Measurements from ENCODE around the gene BARX2.

The BARX2 gene

GRCh38 chr11:129352676-129353075 is 23.0 kb upstream of the BARX2 start:
- Histone ChIP-seq H3K9me3 (ENCODE audit: severe bottlenecking) (no peaks in the 10 kb centered on the region), H3K36me3 (ENCODE audit: low read depth) (no peaks in the 10 kb centered on the region), H3K4me3 (ENCODE audit: severe bottlenecking) (no peak overlapping the region), H3K27ac (ENCODE audit: poor library complexity, severe bottlenecking) (no peak overlapping the region), H3K27me3 (ENCODE audit: insufficient read depth, poor library complexity, severe bottlenecking) (no peaks in the 10 kb centered on the region), H3K4me1 (ENCODE audit: insufficient read depth, poor library complexity, severe bottlenecking) (no peaks in the 10 kb centered on the region)
- TF ChIP-seq CTCF (IDR thresholded peaks at IDR 0.05; ENCODE audit: poor library complexity, severe bottlenecking): no peak
- DNase-seq (ENCODE audit: low spot score) (no peak), ATAC-seq (ENCODE audit: low read depth) (no peak)

- no peak for TF ChIP-seq CTCF (IDR thresholded peaks at IDR 0.05; ENCODE audit: poor library complexity, severe bottlenecking)
- H3K9me3 ChIP-seq (ENCODE audit: severe bottlenecking): no peaks in the 10 kb centered on the region
These were observed 21.0 kb upstream of the BARX2 start for GRCh38 chr11:129354691-129355090.

GRCh38 chr11:129359748-129360147 is 15.9 kb upstream of the BARX2 start:
- Histone ChIP-seq H3K27ac (ENCODE audit: poor library complexity, severe bottlenecking) (no peak overlapping the region), H3K36me3 (ENCODE audit: low read depth) (no peaks in the 10 kb centered on the region), H3K9me3 (ENCODE audit: severe bottlenecking) (no peaks in the 10 kb centered on the region), H3K4me1 (ENCODE audit: insufficient read depth, poor library complexity, severe bottlenecking) (peaks cover 4% of the 10 kb centered on the region), H3K27me3 (ENCODE audit: insufficient read depth, poor library complexity, severe bottlenecking) (no peaks in the 10 kb centered on the region), H3K4me3 (ENCODE audit: severe bottlenecking) (no peak overlapping the region)
- no peak for ATAC-seq (ENCODE audit: low read depth)
- TF ChIP-seq CTCF (IDR thresholded peaks at IDR 0.05; ENCODE audit: poor library complexity, severe bottlenecking): no peak
- DNase-seq (ENCODE audit: low spot score): no peak

More at GRCh38 chr11:129354691-129355090, 21.0 kb upstream of the BARX2 start:
- Histone ChIP-seq H3K4me3 (ENCODE audit: severe bottlenecking) (no peak overlapping the region), H3K36me3 (ENCODE audit: low read depth) (no peaks in the 10 kb centered on the region), H3K27ac (ENCODE audit: poor library complexity, severe bottlenecking) (no peak overlapping the region), H3K27me3 (ENCODE audit: insufficient read depth, poor library complexity, severe bottlenecking) (no peaks in the 10 kb centered on the region), H3K4me1 (ENCODE audit: insufficient read depth, poor library complexity, severe bottlenecking) (no peaks in the 10 kb centered on the region)
- ATAC-seq (ENCODE audit: low read depth) (no peak), DNase-seq (ENCODE audit: low spot score) (no peak)

- peaks cover 13% of the 10 kb centered on the region for H3K27me3 ChIP-seq (ENCODE audit: insufficient read depth, poor library complexity, severe bottlenecking)
- H3K36me3 ChIP-seq (ENCODE audit: low read depth): no peaks in the 10 kb centered on the region
- ATAC-seq (ENCODE audit: low read depth): peak; percentile 97
- H3K4me3 ChIP-seq (ENCODE audit: severe bottlenecking): no peak overlapping the region
- no peak overlapping the region for H3K27ac ChIP-seq (ENCODE audit: poor library complexity, severe bottlenecking)
- TF ChIP-seq CTCF (IDR thresholded peaks at IDR 0.05; ENCODE audit: poor library complexity, severe bottlenecking): peak; percentile 99
- no peaks in the 10 kb centered on the region for H3K9me3 ChIP-seq (ENCODE audit: severe bottlenecking)
- peak; percentile 77 for DNase-seq (ENCODE audit: low spot score)
- peaks cover 17% of the 10 kb centered on the region for H3K4me1 ChIP-seq (ENCODE audit: insufficient read depth, poor library complexity, severe bottlenecking)
These were observed 11.4 kb upstream of the BARX2 start for GRCh38 chr11:129364143-129364654.

- no peak overlapping the region for H3K27ac ChIP-seq (ENCODE audit: poor library complexity, severe bottlenecking)
- no peak for DNase-seq (ENCODE audit: low spot score)
- no peaks in the 10 kb centered on the region for H3K9me3 ChIP-seq (ENCODE audit: severe bottlenecking)
- no peak overlapping the region for H3K4me3 ChIP-seq (ENCODE audit: severe bottlenecking)
- H3K36me3 ChIP-seq (ENCODE audit: low read depth): no peaks in the 10 kb centered on the region
- TF ChIP-seq CTCF (IDR thresholded peaks at IDR 0.05; ENCODE audit: poor library complexity, severe bottlenecking): no peak
- peak; percentile 63 for ATAC-seq (ENCODE audit: low read depth)
- peaks cover 14% of the 10 kb centered on the region for H3K27me3 ChIP-seq (ENCODE audit: insufficient read depth, poor library complexity, severe bottlenecking)
- peaks cover 17% of the 10 kb centered on the region for H3K4me1 ChIP-seq (ENCODE audit: insufficient read depth, poor library complexity, severe bottlenecking)
These were observed 9.8 kb upstream of the BARX2 start for GRCh38 chr11:129365816-129366215.
